ENCODE data around the gene FZD4.

The FZD4 gene

DNA sequence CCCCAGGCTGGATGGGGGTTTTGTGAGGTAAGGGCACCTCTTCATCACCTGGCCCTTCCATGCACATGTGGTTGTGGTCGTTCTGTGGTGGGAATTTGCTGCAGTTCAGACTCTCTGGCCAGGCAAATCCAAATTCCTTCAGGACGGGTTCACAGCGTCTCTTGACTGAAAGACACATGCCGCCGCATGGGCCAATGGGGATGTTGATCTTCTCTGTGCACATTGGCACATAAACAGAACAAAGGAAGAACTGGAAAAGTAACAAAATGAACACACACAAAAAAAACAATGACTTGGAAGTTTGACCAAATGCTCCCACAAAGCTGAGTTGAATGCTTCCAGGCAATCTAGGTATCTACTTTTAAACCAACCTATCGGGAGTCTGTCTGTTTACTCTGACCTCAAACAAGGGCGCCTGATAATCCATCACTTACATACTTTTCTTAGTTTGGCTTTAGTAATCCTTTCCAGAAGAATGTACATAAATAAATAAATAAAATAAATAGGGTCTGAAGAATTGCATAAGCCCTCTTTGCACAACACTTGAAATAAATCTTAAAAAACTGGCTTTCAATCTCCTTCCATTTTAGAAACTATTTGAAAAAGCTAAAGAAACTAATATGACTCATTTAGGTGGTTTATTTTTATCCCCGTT is 2.8 kb downstream of the FZD4 start:
- Histone ChIP-seq H3K14ac (ENCODE audit: low read length) (no peak overlapping the region), H3K9ac (ENCODE audit: low read depth, low read length, poor library complexity) (no peak overlapping the region), H3K4me2 (ENCODE audit: insufficient read depth, low read length, poor library complexity, severe bottlenecking) (no peak overlapping the region), H2AK5ac (ENCODE audit: low read depth, low read length) (no peak overlapping the region), H3K18ac (ENCODE audit: low read length) (no peak overlapping the region), H3K79me1 (ENCODE audit: low read depth, low read length) (no peaks in the 10 kb centered on the region), H2BK15ac (ENCODE audit: low read length) (no peak overlapping the region), H3K4ac (ENCODE audit: low read length) (no peak overlapping the region), H3K23ac (ENCODE audit: low read depth, low read length, poor library complexity) (no peak overlapping the region), H3K4me3 (ENCODE audit: low read length in 2 of 2) (no peak overlapping the region), H4K91ac (ENCODE audit: low read depth, low read length, poor library complexity) (no peak overlapping the region), H2AFZ (ENCODE audit: low read length) (no peak overlapping the region), H2BK5ac (ENCODE audit: low read length) (no peak overlapping the region), H2BK12ac (ENCODE audit: low read length) (no peak overlapping the region), H3K9me3 (replicated peaks in 1 of 2; ENCODE audit: control insufficient read depth in 2 of 2, insufficient read depth in 1 of 2, low read depth in 1 of 2, low read length in 2 of 2) (peaks cover 4 to 11% of the 10 kb centered on the region in 2 donors), H4K8ac (ENCODE audit: low read depth, low read length) (no peak overlapping the region), H3K27ac (replicated peaks; ENCODE audit: low read length) (no peak overlapping the region), H3K36me3 (replicated peaks in 1 of 2; ENCODE audit: control insufficient read depth in 2 of 2, insufficient read depth in 2 of 2, low read length in 2 of 2) (peaks cover 13 to 27% of the 10 kb centered on the region in 2 donors), H3K4me1 (ENCODE audit: control insufficient read depth in 2 of 2, insufficient read depth in 1 of 2, low read depth in 1 of 2, low read length in 2 of 2) (peaks cover 6 to 13% of the 10 kb centered on the region in 2 donors), H2BK120ac (ENCODE audit: low read depth, low read length) (no peak overlapping the region), H3K27me3 (ENCODE audit: control insufficient read depth in 3 of 3, insufficient read depth in 3 of 3, low read depth in 1 of 3, low read length in 3 of 3) (peaks cover 0 to 11% (median 0%) of the 10 kb centered on the region in 3 experiments)
- no CpG with 5 or more reads among the region's 8 CpGs for WGBS, 2 donors (ENCODE audit: extremely low coverage in 2 of 2, insufficient read length in 2 of 2, insufficient replicate concordance in 1 of 2)
- no peak for DNase-seq (ENCODE audit: low spot score)

DNA sequence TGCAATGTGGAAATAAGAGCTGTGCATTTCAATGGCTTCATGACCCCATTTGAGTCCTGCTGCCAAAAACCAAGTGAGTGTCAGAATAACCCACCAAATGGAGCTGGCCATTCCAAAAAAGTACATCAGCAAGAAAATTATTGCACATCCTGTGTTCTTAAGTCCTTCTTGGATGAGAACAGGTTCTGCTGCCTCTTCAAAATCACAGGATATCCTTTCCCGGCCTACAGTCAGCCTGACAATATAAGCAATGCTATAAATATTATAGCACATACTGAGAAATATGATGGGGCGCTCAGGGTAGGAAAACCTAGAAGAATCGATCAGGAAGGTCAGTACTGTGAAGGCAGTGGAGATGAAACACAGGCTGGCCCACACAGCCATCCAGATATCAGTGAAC is 3.5 kb downstream of the FZD4 start:
- no peak overlapping the region for H3K14ac ChIP-seq (ENCODE audit: low read length)
- H3K79me1 ChIP-seq (ENCODE audit: low read depth, low read length) = no peaks in the 10 kb centered on the region
- no peak for DNase-seq (ENCODE audit: low spot score)
- H2BK5ac ChIP-seq (ENCODE audit: low read length) = no peak overlapping the region
- H3K4me2 ChIP-seq (ENCODE audit: insufficient read depth, low read length, poor library complexity, severe bottlenecking) = no peak overlapping the region
- H3K9me3 ChIP-seq (replicated peaks in 1 of 2; ENCODE audit: control insufficient read depth in 2 of 2, insufficient read depth in 1 of 2, low read depth in 1 of 2, low read length in 2 of 2) = peaks cover 4 to 11% of the 10 kb centered on the region in 2 donors
- no peak overlapping the region for H2BK12ac ChIP-seq (ENCODE audit: low read length)
- no peak overlapping the region for H4K8ac ChIP-seq (ENCODE audit: low read depth, low read length)
- H3K36me3 ChIP-seq (replicated peaks in 1 of 2; ENCODE audit: control insufficient read depth in 2 of 2, insufficient read depth in 2 of 2, low read length in 2 of 2) = peaks cover 13 to 29% of the 10 kb centered on the region in 2 donors
- H4K91ac ChIP-seq (ENCODE audit: low read depth, low read length, poor library complexity) = no peak overlapping the region
- H3K27me3 ChIP-seq (ENCODE audit: control insufficient read depth in 3 of 3, insufficient read depth in 3 of 3, low read depth in 1 of 3, low read length in 3 of 3) = peaks cover 0 to 4% (median 0%) of the 10 kb centered on the region in 3 experiments
- no peak overlapping the region for H3K9ac ChIP-seq (ENCODE audit: low read depth, low read length, poor library complexity)
- H3K27ac ChIP-seq (replicated peaks; ENCODE audit: low read length) = no peak overlapping the region
- no peak overlapping the region for H2BK15ac ChIP-seq (ENCODE audit: low read length)
- no peak overlapping the region for H2BK120ac ChIP-seq (ENCODE audit: low read depth, low read length)
- H3K4me1 ChIP-seq (ENCODE audit: control insufficient read depth in 2 of 2, insufficient read depth in 1 of 2, low read depth in 1 of 2, low read length in 2 of 2) = peaks cover 5 to 13% of the 10 kb centered on the region in 2 donors
- H3K18ac ChIP-seq (ENCODE audit: low read length) = no peak overlapping the region
- H3K4me3 ChIP-seq (ENCODE audit: low read length in 2 of 2) = no peak overlapping the region
- H3K4ac ChIP-seq (ENCODE audit: low read length) = no peak overlapping the region
- H2AFZ ChIP-seq (ENCODE audit: low read length) = no peak overlapping the region
- no CpG with 5 or more reads among the region's 3 CpGs for WGBS, 2 donors (ENCODE audit: extremely low coverage in 2 of 2, insufficient read length in 2 of 2, insufficient replicate concordance in 1 of 2)
- no peak overlapping the region for H2AK5ac ChIP-seq (ENCODE audit: low read depth, low read length)
- no peak overlapping the region for H3K23ac ChIP-seq (ENCODE audit: low read depth, low read length, poor library complexity)

- H2AK5ac ChIP-seq (ENCODE audit: low read depth, low read length) = no peak overlapping the region
- H2BK120ac ChIP-seq (ENCODE audit: low read depth, low read length) = no peak overlapping the region
- no peak overlapping the region for H2BK5ac ChIP-seq (ENCODE audit: low read length)
- no peak overlapping the region for H2BK12ac ChIP-seq (ENCODE audit: low read length)
- peaks cover 5 to 11% of the 10 kb centered on the region in 2 donors for H3K4me1 ChIP-seq (ENCODE audit: control insufficient read depth in 2 of 2, insufficient read depth in 1 of 2, low read depth in 1 of 2, low read length in 2 of 2)
- no peak overlapping the region for H4K8ac ChIP-seq (ENCODE audit: low read depth, low read length)
- H2BK15ac ChIP-seq (ENCODE audit: low read length) = no peak overlapping the region
- H3K18ac ChIP-seq (ENCODE audit: low read length) = no peak overlapping the region
- H3K27me3 ChIP-seq (ENCODE audit: control insufficient read depth in 3 of 3, insufficient read depth in 3 of 3, low read depth in 1 of 3, low read length in 3 of 3) = no peaks in the 10 kb centered on the region
- no peaks in the 10 kb centered on the region for H3K79me1 ChIP-seq (ENCODE audit: low read depth, low read length)
- DNase-seq (ENCODE audit: low spot score) = no peak
- H2AFZ ChIP-seq (ENCODE audit: low read length) = no peak overlapping the region
- no CpG with 5 or more reads among the region's 5 CpGs for WGBS, 2 donors (ENCODE audit: extremely low coverage in 2 of 2, insufficient read length in 2 of 2, insufficient replicate concordance in 1 of 2)
- peaks cover 13 to 34% of the 10 kb centered on the region in 2 donors for H3K36me3 ChIP-seq (replicated peaks in 1 of 2; ENCODE audit: control insufficient read depth in 2 of 2, insufficient read depth in 2 of 2, low read length in 2 of 2)
- no peak overlapping the region for H4K91ac ChIP-seq (ENCODE audit: low read depth, low read length, poor library complexity)
- no peak overlapping the region for H3K9ac ChIP-seq (ENCODE audit: low read depth, low read length, poor library complexity)
- H3K9me3 ChIP-seq (replicated peaks in 1 of 2; ENCODE audit: control insufficient read depth in 2 of 2, insufficient read depth in 1 of 2, low read depth in 1 of 2, low read length in 2 of 2) = peaks cover 4 to 11% of the 10 kb centered on the region in 2 donors
- H3K4me2 ChIP-seq (ENCODE audit: insufficient read depth, low read length, poor library complexity, severe bottlenecking) = no peak overlapping the region
- no peak overlapping the region for H3K14ac ChIP-seq (ENCODE audit: low read length)
- H3K4me3 ChIP-seq (ENCODE audit: low read length in 2 of 2) = no peak overlapping the region
- no peak overlapping the region for H3K4ac ChIP-seq (ENCODE audit: low read length)
- no peak overlapping the region for H3K23ac ChIP-seq (ENCODE audit: low read depth, low read length, poor library complexity)
- no peak overlapping the region for H3K27ac ChIP-seq (replicated peaks; ENCODE audit: low read length)
Observed at GRCh38 chr11:86950661-86950995, 4.6 kb downstream of the FZD4 start.

DNA sequence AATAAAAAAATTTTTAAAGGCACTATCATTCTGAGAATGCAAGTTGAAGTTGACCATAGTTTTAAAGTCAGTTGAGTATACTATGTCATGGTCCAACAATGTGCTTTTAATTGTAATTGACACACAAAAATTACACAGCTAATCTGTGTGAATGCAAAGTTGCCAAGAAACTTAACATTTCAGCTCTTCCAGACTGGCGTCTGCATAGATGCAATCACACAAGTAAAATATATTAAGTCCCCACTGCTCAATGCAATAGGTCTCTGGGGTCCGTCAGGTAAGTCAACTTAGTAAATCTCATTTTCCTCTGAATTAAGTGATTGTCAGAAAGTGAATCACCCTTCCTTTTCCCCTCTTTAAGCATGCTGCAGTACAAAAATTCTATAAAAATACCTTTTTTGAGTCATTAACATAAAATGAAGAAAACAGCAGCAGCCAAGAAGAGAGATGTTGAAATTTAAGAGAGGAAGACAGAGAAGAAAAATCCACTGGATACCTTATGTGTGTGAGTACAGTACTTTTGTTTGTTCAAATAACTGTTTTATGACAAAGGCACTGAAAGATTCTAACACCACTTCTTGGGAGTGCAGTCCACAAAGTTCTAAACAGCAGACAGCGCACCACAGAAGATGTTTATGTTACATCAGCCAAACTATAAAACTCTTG is 5.1 kb downstream of the FZD4 start:
- no peak overlapping the region for H4K8ac ChIP-seq (ENCODE audit: low read depth, low read length)
- no peak overlapping the region for H3K9ac ChIP-seq (ENCODE audit: low read depth, low read length, poor library complexity)
- H2AFZ ChIP-seq (ENCODE audit: low read length) = no peak overlapping the region
- no peak overlapping the region for H2BK120ac ChIP-seq (ENCODE audit: low read depth, low read length)
- H3K27ac ChIP-seq (replicated peaks; ENCODE audit: low read length) = no peak overlapping the region
- H2BK12ac ChIP-seq (ENCODE audit: low read length) = no peak overlapping the region
- H3K4me2 ChIP-seq (ENCODE audit: insufficient read depth, low read length, poor library complexity, severe bottlenecking) = no peak overlapping the region
- peaks cover 13 to 34% of the 10 kb centered on the region in 2 donors for H3K36me3 ChIP-seq (replicated peaks in 1 of 2; ENCODE audit: control insufficient read depth in 2 of 2, insufficient read depth in 2 of 2, low read length in 2 of 2)
- no peak overlapping the region for H3K14ac ChIP-seq (ENCODE audit: low read length)
- H3K79me1 ChIP-seq (ENCODE audit: low read depth, low read length) = no peaks in the 10 kb centered on the region
- no peak overlapping the region for H3K4me3 ChIP-seq (ENCODE audit: low read length in 2 of 2)
- DNase-seq (ENCODE audit: low spot score) = no peak
- no peak overlapping the region for H3K4ac ChIP-seq (ENCODE audit: low read length)
- H3K9me3 ChIP-seq (replicated peaks in 1 of 2; ENCODE audit: control insufficient read depth in 2 of 2, insufficient read depth in 1 of 2, low read depth in 1 of 2, low read length in 2 of 2) = peaks cover 4 to 11% of the 10 kb centered on the region in 2 donors
- peaks cover 5 to 11% of the 10 kb centered on the region in 2 donors for H3K4me1 ChIP-seq (ENCODE audit: control insufficient read depth in 2 of 2, insufficient read depth in 1 of 2, low read depth in 1 of 2, low read length in 2 of 2)
- no peak overlapping the region for H3K23ac ChIP-seq (ENCODE audit: low read depth, low read length, poor library complexity)
- no CpG with 5 or more reads among the region's 3 CpGs for WGBS, 2 donors (ENCODE audit: extremely low coverage in 2 of 2, insufficient read length in 2 of 2, insufficient replicate concordance in 1 of 2)
- no peak overlapping the region for H2AK5ac ChIP-seq (ENCODE audit: low read depth, low read length)
- no peak overlapping the region for H2BK5ac ChIP-seq (ENCODE audit: low read length)
- no peak overlapping the region for H4K91ac ChIP-seq (ENCODE audit: low read depth, low read length, poor library complexity)
- no peaks in the 10 kb centered on the region for H3K27me3 ChIP-seq (ENCODE audit: control insufficient read depth in 3 of 3, insufficient read depth in 3 of 3, low read depth in 1 of 3, low read length in 3 of 3)
- no peak overlapping the region for H3K18ac ChIP-seq (ENCODE audit: low read length)
- H2BK15ac ChIP-seq (ENCODE audit: low read length) = no peak overlapping the region
